ENCODE data around the gene RENBP. TPM values are rescaled to one million over a fixed set of nuclear protein-coding genes. Genes with fewer than 3 reads are reported as not detected.

Gene RENBP
- total RNA-seq, 4 donors from 2014 or later, result 1.8 to 2.6 (median 2.0) TPM

DNA sequence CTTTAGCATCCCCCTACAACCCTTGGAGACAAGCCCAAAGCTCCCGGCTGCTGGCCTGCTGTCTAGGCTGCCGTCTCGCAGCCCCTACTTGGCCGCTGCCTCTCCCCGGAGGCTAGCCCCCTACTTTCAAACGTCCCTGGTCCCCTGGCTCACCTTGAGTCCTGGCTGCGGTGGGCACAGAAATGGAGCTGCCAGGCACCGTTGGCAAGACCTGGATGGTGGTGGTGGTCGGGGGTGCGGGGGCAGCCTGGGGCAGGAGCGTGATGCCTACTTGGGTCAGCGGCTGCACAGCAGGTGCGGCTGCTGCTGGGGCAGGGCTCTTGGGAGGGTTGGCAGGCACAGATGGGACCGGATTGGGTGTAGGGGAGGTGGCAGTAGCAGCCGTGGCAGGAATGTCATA is 15.2 kb upstream of the RENBP start:
- TF ChIP-seq, protein P1, sequence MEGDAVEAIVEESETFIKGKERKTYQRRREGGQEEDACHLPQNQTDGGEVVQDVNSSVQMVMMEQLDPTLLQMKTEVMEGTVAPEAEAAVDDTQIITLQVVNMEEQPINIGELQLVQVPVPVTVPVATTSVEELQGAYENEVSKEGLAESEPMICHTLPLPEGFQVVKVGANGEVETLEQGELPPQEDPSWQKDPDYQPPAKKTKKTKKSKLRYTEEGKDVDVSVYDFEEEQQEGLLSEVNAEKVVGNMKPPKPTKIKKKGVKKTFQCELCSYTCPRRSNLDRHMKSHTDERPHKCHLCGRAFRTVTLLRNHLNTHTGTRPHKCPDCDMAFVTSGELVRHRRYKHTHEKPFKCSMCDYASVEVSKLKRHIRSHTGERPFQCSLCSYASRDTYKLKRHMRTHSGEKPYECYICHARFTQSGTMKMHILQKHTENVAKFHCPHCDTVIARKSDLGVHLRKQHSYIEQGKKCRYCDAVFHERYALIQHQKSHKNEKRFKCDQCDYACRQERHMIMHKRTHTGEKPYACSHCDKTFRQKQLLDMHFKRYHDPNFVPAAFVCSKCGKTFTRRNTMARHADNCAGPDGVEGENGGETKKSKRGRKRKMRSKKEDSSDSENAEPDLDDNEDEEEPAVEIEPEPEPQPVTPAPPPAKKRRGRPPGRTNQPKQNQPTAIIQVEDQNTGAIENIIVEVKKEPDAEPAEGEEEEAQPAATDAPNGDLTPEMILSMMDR (IDR thresholded peaks at IDR 0.05 in 4 of 5, conservative IDR thresholded peaks at IDR 0.05 in 1 of 5), result no peak
- TF ChIP-seq POLR2A (IDR thresholded peaks at IDR 0.05), result no peak
- H3K9me3 ChIP-seq, result no peaks in the 10 kb centered on the region
- intact Hi-C loops (cut with DNase I; ENCODE audit: low total_unique reads) (loop anchor here (10.0 kb wide), 1 partner anchor 1005 kb away; no protein-coding TSS in a partner anchor), in situ Hi-C loops (cut with MboI; ENCODE audit: low sequenced_read_pairs in 4 of 4) (loop anchor here in 3 of 4 donors (25.0 kb wide), 4 partner anchors 103 to 997 kb away; partner anchors contain the start of genes IDH3G (in 2 of the 3), SRPK3 (in 2 of the 3), SSR4 (in 2 of the 3) and G6PD (in 1 of the 3))
- no peak overlapping the region for H3K4me3 ChIP-seq
- H3K27me3 ChIP-seq, result no peaks in the 10 kb centered on the region
- peaks cover 0 to 68% of the 10 kb centered on the region in 2 donors for H3K36me3 ChIP-seq
- H3K27ac ChIP-seq, result no peak overlapping the region
- ATAC-seq (no peak), DNase-seq (no peak)
- no peaks in the 10 kb centered on the region for H3K4me1 ChIP-seq

GRCh38 chrX:153958605-153959004 is 14.2 kb upstream of the RENBP start:
- Histone ChIP-seq H3K9me3 (no peaks in the 10 kb centered on the region), H3K4me1 (no peaks in the 10 kb centered on the region), H3K36me3 (peaks cover 0 to 78% of the 10 kb centered on the region in 2 donors), H3K27me3 (no peaks in the 10 kb centered on the region), H3K27ac (no peak overlapping the region), H3K4me3 (no peak overlapping the region)
- in situ Hi-C loops (cut with MboI; ENCODE audit: low sequenced_read_pairs in 4 of 4), result loop anchor here in 3 of 4 donors (25.0 kb wide), 4 partner anchors 104 to 996 kb away; partner anchors contain the start of genes IDH3G (in 2 of the 3), SRPK3 (in 2 of the 3), SSR4 (in 2 of the 3) and G6PD (in 1 of the 3)
- intact Hi-C loops (cut with DNase I; ENCODE audit: low total_unique reads), result loop anchor here (10.0 kb wide), 1 partner anchor 1004 kb away; no protein-coding TSS in a partner anchor
- ATAC-seq, result no peak
- TF ChIP-seq, protein P1 (IDR thresholded peaks at IDR 0.05 in 4 of 5, conservative IDR thresholded peaks at IDR 0.05 in 1 of 5), result no peak
- TF ChIP-seq POLR2A (IDR thresholded peaks at IDR 0.05), result no peak
- no peak for DNase-seq

GRCh38 chrX:153957224-153957623 is 12.8 kb upstream of the RENBP start:
- DNase-seq (no peak), ATAC-seq (no peak)
- no peak for TF ChIP-seq POLR2A (IDR thresholded peaks at IDR 0.05)
- TF ChIP-seq, protein P1 (IDR thresholded peaks at IDR 0.05 in 4 of 5, conservative IDR thresholded peaks at IDR 0.05 in 1 of 5), result no peak
- Histone ChIP-seq H3K4me1 (no peaks in the 10 kb centered on the region), H3K27me3 (no peaks in the 10 kb centered on the region), H3K9me3 (no peaks in the 10 kb centered on the region), H3K27ac (no peak overlapping the region), H3K4me3 (no peak overlapping the region), H3K36me3 (peaks cover 0 to 78% of the 10 kb centered on the region in 2 donors)
- in situ Hi-C loops (cut with MboI; ENCODE audit: low sequenced_read_pairs in 4 of 4), result loop anchor here in 3 of 4 donors (25.0 kb wide), 4 partner anchors 105 to 995 kb away; partner anchors contain the start of genes IDH3G (in 2 of the 3), SRPK3 (in 2 of the 3), SSR4 (in 2 of the 3) and G6PD (in 1 of the 3)
- intact Hi-C loops (cut with DNase I; ENCODE audit: low total_unique reads), result loop anchor here (10.0 kb wide), 1 partner anchor 1002 kb away; no protein-coding TSS in a partner anchor

DNA sequence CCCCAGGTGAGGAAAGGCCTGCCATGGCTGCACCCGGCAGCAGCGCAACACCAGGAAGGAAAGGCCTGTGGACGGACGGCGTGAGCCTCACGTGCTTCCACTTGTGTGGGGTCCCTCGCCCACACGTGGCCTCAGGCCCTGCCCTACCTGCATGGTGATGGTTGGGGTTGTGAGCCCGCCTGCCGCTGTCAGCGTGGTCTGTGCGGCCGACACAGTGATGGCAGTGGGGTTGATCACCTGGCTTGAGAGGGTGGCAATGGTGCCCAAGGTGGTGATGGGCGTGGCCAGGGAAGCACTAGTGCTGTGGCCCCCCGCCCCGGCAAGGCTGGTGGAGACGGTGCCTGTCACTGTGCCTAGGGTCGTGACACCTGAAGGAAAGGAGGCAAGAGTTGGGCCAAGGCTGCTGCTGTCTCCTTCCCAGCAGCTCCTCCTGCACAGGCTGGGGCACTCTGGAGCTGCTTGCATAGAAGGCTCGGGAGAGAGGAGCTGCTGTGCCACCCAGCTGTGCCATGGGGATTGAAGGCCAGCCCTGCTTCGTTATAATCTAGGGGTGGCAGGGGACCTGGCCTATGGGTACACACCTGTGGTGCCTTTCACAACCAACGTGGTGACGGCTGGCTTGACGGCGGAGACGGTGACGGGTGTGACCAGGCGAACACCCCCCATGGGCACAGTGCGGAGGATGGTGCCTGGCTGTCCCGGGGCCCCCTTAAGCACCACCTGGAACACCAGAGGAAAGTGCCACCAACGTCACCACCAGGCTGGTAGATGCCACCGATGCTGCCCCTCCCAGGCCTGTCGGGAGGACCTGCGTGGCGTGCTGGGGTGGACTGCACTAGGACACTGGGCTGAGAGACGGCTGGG is 11.8 kb upstream of the RENBP start:
- no peak overlapping the region for H3K4me3 ChIP-seq
- intact Hi-C loops (cut with DNase I; ENCODE audit: low total_unique reads), result loop anchor here (10.0 kb wide), 1 partner anchor 1001 kb away; no protein-coding TSS in a partner anchor
- no peak for ATAC-seq
- no peaks in the 10 kb centered on the region for H3K27me3 ChIP-seq
- no peak overlapping the region for H3K27ac ChIP-seq
- in situ Hi-C loops (cut with MboI; ENCODE audit: low sequenced_read_pairs in 4 of 4), result loop anchor here in 3 of 4 donors (25.0 kb wide), 4 partner anchors 106 to 994 kb away; partner anchors contain the start of genes IDH3G (in 2 of the 3), SRPK3 (in 2 of the 3), SSR4 (in 2 of the 3) and G6PD (in 1 of the 3)
- H3K9me3 ChIP-seq, result no peaks in the 10 kb centered on the region
- H3K4me1 ChIP-seq, result no peaks in the 10 kb centered on the region
- TF ChIP-seq, protein P1 (IDR thresholded peaks at IDR 0.05 in 4 of 5, conservative IDR thresholded peaks at IDR 0.05 in 1 of 5), result no peak
- no peak for TF ChIP-seq POLR2A (IDR thresholded peaks at IDR 0.05)
- no peak for DNase-seq
- peaks cover 0 to 78% of the 10 kb centered on the region in 2 donors for H3K36me3 ChIP-seq
